Heart left ventricle (tissue), 13 donors: ENCODE results near the gene EMC9.

Source experiments
- POLR2A ChIP-seq, 2 donors: fragments of 450-650 bp; IDR thresholded peaks; one replicate each; pipeline ENCODE4 v1.6.1; 2017; ENCODE audit warnings: antibody characterized with exemption in 2 of 2, mild to moderate bottlenecking in 2 of 2, moderate library complexity in 2 of 2
- TF ChIP-seq, protein P1 (sequence below), 12 donors: fragments of 200-600 bp; sonication (generic) in 4 of 12; IDR thresholded peaks; one replicate each; pipeline versions ENCODE4 v1.5.0 to v1.8.0; 2018 to 2022; ENCODE audit warnings: antibody characterized with exemption in 12 of 12, mild to moderate bottlenecking in 5 of 12
- donor health status: ischemic (EF 13 %, LVEDD 7.1; RV severe dilation, severe dysfunction).
- donor health status: DM: no; HTN: yes; CAD: no.
- donor health status: DM: no; HTN: no; CAD: no.
- donor health status: ischemic (EF 25% LVEDD 6.9; RV normal size, moderate dysfunction).
- donor health status: ischemic (EF 25% LVEDD 5.7; RV mildly dilated, moderate dysfunction).
- donor health status: ischemic (EF 35%, LVEDD 5.7; RV mildly dilated, moderate dysfunction).
- donor health status: nonischemic (EF 11% LVEDD 7.7; RV severe dilation, severe dysfunction).
- donor health status: DM: yes; HTN: yes; CAD: no.
- donor health status: PGD.
- donor health status: ischemic (EF 29% LVEDD 5.4; RV normal size, mild dysfunction).
- donor health status: nonischemic (EF 23%, LVEDD 6.1; RV moderate dilation, normal function).

DNA sequence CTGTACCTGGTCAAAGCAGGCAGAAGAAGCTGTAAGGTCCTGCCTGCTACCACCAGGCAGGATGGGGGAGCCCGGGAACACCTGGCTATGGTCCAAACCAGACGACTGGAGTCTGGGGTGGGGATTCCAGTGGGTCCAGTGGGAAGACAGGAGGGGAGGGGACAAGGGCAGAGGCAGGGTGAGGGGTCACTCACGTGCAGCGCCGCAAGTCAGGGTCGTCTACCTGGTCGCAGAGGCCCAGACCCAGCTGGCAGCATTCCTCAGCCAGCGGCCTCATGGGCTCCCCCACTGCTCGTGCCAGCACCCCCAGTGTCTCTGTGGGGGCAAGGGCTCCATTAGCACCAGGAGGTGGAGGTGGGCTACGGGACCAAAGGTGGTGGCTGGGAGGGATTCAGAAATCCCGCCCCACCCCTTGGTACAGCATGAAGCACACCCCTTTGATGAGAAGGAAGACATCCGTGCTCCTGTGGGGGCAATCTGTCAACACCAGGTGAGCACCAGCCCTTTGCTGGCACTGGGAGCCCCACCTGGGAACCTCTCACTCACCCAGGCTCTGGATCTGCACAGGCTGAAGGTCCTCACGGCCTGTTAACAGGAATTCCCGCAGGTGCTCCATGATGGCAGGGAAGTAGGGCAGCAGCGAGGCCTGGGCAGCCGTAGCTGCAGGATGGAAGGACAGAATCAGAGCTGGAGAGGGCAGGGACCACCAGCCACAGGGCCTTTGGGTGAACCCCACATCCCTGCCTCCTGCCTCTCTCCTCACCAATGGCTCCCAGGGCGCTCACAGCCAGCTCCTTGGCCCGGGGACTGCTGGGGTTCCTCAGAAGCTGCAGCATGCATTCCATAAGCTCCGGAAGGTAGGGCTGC, 42.9 kb upstream of the EMC9 start:
- TF ChIP-seq, protein P1, sequence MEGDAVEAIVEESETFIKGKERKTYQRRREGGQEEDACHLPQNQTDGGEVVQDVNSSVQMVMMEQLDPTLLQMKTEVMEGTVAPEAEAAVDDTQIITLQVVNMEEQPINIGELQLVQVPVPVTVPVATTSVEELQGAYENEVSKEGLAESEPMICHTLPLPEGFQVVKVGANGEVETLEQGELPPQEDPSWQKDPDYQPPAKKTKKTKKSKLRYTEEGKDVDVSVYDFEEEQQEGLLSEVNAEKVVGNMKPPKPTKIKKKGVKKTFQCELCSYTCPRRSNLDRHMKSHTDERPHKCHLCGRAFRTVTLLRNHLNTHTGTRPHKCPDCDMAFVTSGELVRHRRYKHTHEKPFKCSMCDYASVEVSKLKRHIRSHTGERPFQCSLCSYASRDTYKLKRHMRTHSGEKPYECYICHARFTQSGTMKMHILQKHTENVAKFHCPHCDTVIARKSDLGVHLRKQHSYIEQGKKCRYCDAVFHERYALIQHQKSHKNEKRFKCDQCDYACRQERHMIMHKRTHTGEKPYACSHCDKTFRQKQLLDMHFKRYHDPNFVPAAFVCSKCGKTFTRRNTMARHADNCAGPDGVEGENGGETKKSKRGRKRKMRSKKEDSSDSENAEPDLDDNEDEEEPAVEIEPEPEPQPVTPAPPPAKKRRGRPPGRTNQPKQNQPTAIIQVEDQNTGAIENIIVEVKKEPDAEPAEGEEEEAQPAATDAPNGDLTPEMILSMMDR (IDR thresholded peaks at IDR 0.05): no peak
- TF ChIP-seq POLR2A (IDR thresholded peaks at IDR 0.05): no peak
